ENCODE data around the gene GALNT18.

GALNT18 gene

GRCh38 chr11:11624204-11624603, 2.4 kb upstream of the GALNT18 start:
- DNase-seq (ENCODE audit: low spot score), result no peak

GRCh38 chr11:11622772-11623171, 967 bp upstream of the GALNT18 start:
- peak; percentile 15 for DNase-seq (ENCODE audit: low spot score)

GRCh38 chr11:11622340-11622706, 518 bp upstream of the GALNT18 start:
- no peak for DNase-seq (ENCODE audit: low spot score)

- DNase-seq (ENCODE audit: low spot score), result peak; percentile 76
Measured at GRCh38 chr11:11620921-11621572, 758 bp downstream of the GALNT18 start.

GRCh38 chr11:11620173-11620920, 1.5 kb downstream of the GALNT18 start:
- peak; percentile 28 for DNase-seq (ENCODE audit: low spot score)

GRCh38 chr11:11618973-11619435, 2.8 kb downstream of the GALNT18 start:
- peak; percentile 21 for DNase-seq (ENCODE audit: low spot score)

- DNase-seq (ENCODE audit: low spot score), result no peak
Measured at GRCh38 chr11:11615086-11615485, 6.7 kb downstream of the GALNT18 start.

- no peak for DNase-seq (ENCODE audit: low spot score)
Measured at GRCh38 chr11:11612439-11612838, 9.4 kb downstream of the GALNT18 start.

- DNase-seq (ENCODE audit: low spot score), result no peak
Measured at GRCh38 chr11:11611381-11611780, 10.4 kb downstream of the GALNT18 start.

GRCh38 chr11:11608783-11609232, 13.0 kb downstream of the GALNT18 start:
- peak; percentile 44 for DNase-seq (ENCODE audit: low spot score)

GRCh38 chr11:11607772-11608171, 14.0 kb downstream of the GALNT18 start:
- no peak for DNase-seq (ENCODE audit: low spot score)

GRCh38 chr11:11605821-11606450, 15.9 kb downstream of the GALNT18 start:
- no peak for DNase-seq (ENCODE audit: low spot score)

- DNase-seq (ENCODE audit: low spot score), result no peak
Measured at GRCh38 chr11:11605181-11605580, 16.6 kb downstream of the GALNT18 start.

GRCh38 chr11:11604370-11604990, 17.3 kb downstream of the GALNT18 start:
- DNase-seq (ENCODE audit: low spot score), result no peak

GRCh38 chr11:11602011-11602410, 19.8 kb downstream of the GALNT18 start:
- DNase-seq (ENCODE audit: low spot score), result no peak

- DNase-seq (ENCODE audit: low spot score), result no peak
Measured at GRCh38 chr11:11600288-11600687, 21.5 kb downstream of the GALNT18 start.

- no peak for DNase-seq (ENCODE audit: low spot score)
Measured at GRCh38 chr11:11598243-11598642, 23.6 kb downstream of the GALNT18 start.

- DNase-seq (ENCODE audit: low spot score), result no peak
Measured at GRCh38 chr11:11594162-11594561, 27.6 kb downstream of the GALNT18 start.

GRCh38 chr11:11592146-11592684, 29.6 kb downstream of the GALNT18 start:
- no peak for DNase-seq (ENCODE audit: low spot score)

GRCh38 chr11:11589437-11589836, 32.4 kb downstream of the GALNT18 start:
- DNase-seq (ENCODE audit: low spot score), result no peak

- no peak for DNase-seq (ENCODE audit: low spot score)
Measured at GRCh38 chr11:11588891-11589290, 32.9 kb downstream of the GALNT18 start.

- DNase-seq (ENCODE audit: low spot score), result no peak
Measured at GRCh38 chr11:11588243-11588642, 33.6 kb downstream of the GALNT18 start.

Data from NAMALWA (cell line).